Measurements from ENCODE around the gene LRRC3. TPM values are rescaled to one million over a fixed set of nuclear protein-coding genes. Genes with fewer than 3 reads are reported as not detected.
"Not testable (repeated sequence)": the region's sequence is repeated elsewhere in the genome, so short reads cannot be mapped to it uniquely, and the experiment has no call there.

The LRRC3 gene
- total RNA-seq = 2.2 and 2.3 TPM in 2 replicates

- Mint-ChIP-seq H3K4me1 (ENCODE audit: low read depth) (peaks cover 3% of the 10 kb centered on the region), H3K4me3 (ENCODE audit: low read depth) (peak within 1 kb of the TSS; percentile 76), H3K36me3 (ENCODE audit: low read depth) (no peaks in the 10 kb centered on the region), H3K9me3 (peaks cover 30% of the 10 kb centered on the region), H3K27me3 (ENCODE audit: low read depth) (peaks cover 13% of the 10 kb centered on the region), H3K27ac (no peak within 1 kb of the TSS)
- intact Hi-C loops (cut with micrococcal nuclease) = loop anchor here (1.0 kb wide), 1 partner anchor 27 kb away; no protein-coding TSS in a partner anchor
- DNase-seq (ENCODE audit: low spot score) = peak; percentile 68
Measured at GRCh38 chr21:44454747-44455523, at the start of gene LRRC3. LRRC3 (plus strand) TSS chr21:44455510; CDS start chr21:44456645, 1,135 bp downstream.

- Mint-ChIP-seq H3K4me3 (ENCODE audit: low read depth) (no peak overlapping the region), H3K27ac (no peak overlapping the region), H3K27me3 (ENCODE audit: low read depth) (no peaks in the 10 kb centered on the region), H3K36me3 (ENCODE audit: low read depth) (peaks cover 32% of the 10 kb centered on the region), H3K4me1 (ENCODE audit: low read depth) (no peaks in the 10 kb centered on the region), H3K9me3 (peaks cover 21% of the 10 kb centered on the region)
- intact Hi-C loops (cut with micrococcal nuclease) = no loop called here
- no peak for DNase-seq (ENCODE audit: low spot score)
Measured at GRCh38 chr21:44405948-44406872, 49.1 kb upstream of the LRRC3 start.

- intact Hi-C loops (cut with micrococcal nuclease) = no loop called here
- Mint-ChIP-seq H3K4me3 (ENCODE audit: low read depth) (no peak overlapping the region), H3K36me3 (ENCODE audit: low read depth) (peaks cover 32% of the 10 kb centered on the region), H3K27me3 (ENCODE audit: low read depth) (no peaks in the 10 kb centered on the region), H3K9me3 (peaks cover 21% of the 10 kb centered on the region), H3K4me1 (ENCODE audit: low read depth) (no peaks in the 10 kb centered on the region), H3K27ac (peak overlapping the region; percentile 63)
- DNase-seq (ENCODE audit: low spot score) = no peak
Measured at GRCh38 chr21:44406953-44407352, 48.4 kb upstream of the LRRC3 start.

- peaks cover 32% of the 10 kb centered on the region for H3K36me3 Mint-ChIP-seq (ENCODE audit: low read depth)
Measured at GRCh38 chr21:44407493-44407892, 47.8 kb upstream of the LRRC3 start.

GRCh38 chr21:44408226-44408625, 47.1 kb upstream of the LRRC3 start:
- no peak overlapping the region for H3K27ac Mint-ChIP-seq
- no peaks in the 10 kb centered on the region for H3K27me3 Mint-ChIP-seq (ENCODE audit: low read depth)
- DNase-seq (ENCODE audit: low spot score) = no peak
- peaks cover 32% of the 10 kb centered on the region for H3K36me3 Mint-ChIP-seq (ENCODE audit: low read depth)
- no peaks in the 10 kb centered on the region for H3K4me1 Mint-ChIP-seq (ENCODE audit: low read depth)
- peaks cover 21% of the 10 kb centered on the region for H3K9me3 Mint-ChIP-seq
- H3K4me3 Mint-ChIP-seq (ENCODE audit: low read depth) = no peak overlapping the region
- intact Hi-C loops (cut with micrococcal nuclease) = no loop called here

More at GRCh38 chr21:44407493-44407892, 47.8 kb upstream of the LRRC3 start:
- Mint-ChIP-seq H3K27me3 (ENCODE audit: low read depth) (no peaks in the 10 kb centered on the region), H3K9me3 (peaks cover 21% of the 10 kb centered on the region), H3K4me1 (ENCODE audit: low read depth) (no peaks in the 10 kb centered on the region), H3K27ac (no peak overlapping the region), H3K4me3 (ENCODE audit: low read depth) (no peak overlapping the region)
- DNase-seq (ENCODE audit: low spot score) = no peak
- intact Hi-C loops (cut with micrococcal nuclease) = no loop called here

GRCh38 chr21:44413566-44414290, 41.6 kb upstream of the LRRC3 start:
- DNase-seq (ENCODE audit: low spot score) = no peak
- no peak overlapping the region for H3K27ac Mint-ChIP-seq
- intact Hi-C loops (cut with micrococcal nuclease) = no loop called here

GRCh38 chr21:44414291-44415072, 40.8 kb upstream of the LRRC3 start:
- Mint-ChIP-seq H3K27ac (no peak overlapping the region), H3K4me1 (ENCODE audit: low read depth) (no peaks in the 10 kb centered on the region), H3K9me3 (peaks cover 5% of the 10 kb centered on the region), H3K4me3 (ENCODE audit: low read depth) (no peak overlapping the region), H3K27me3 (ENCODE audit: low read depth) (no peaks in the 10 kb centered on the region), H3K36me3 (ENCODE audit: low read depth) (peaks cover 23% of the 10 kb centered on the region)
- no peak for DNase-seq (ENCODE audit: low spot score)
- intact Hi-C loops (cut with micrococcal nuclease) = no loop called here

More at GRCh38 chr21:44413566-44414290, 41.6 kb upstream of the LRRC3 start:
- no peaks in the 10 kb centered on the region for H3K4me1 Mint-ChIP-seq (ENCODE audit: low read depth)
- H3K9me3 Mint-ChIP-seq = peaks cover 7% of the 10 kb centered on the region
- no peak overlapping the region for H3K4me3 Mint-ChIP-seq (ENCODE audit: low read depth)
- peaks cover 23% of the 10 kb centered on the region for H3K36me3 Mint-ChIP-seq (ENCODE audit: low read depth)
- no peaks in the 10 kb centered on the region for H3K27me3 Mint-ChIP-seq (ENCODE audit: low read depth)

- H3K4me1 Mint-ChIP-seq (ENCODE audit: low read depth) = no peaks in the 10 kb centered on the region
- H3K4me3 Mint-ChIP-seq (ENCODE audit: low read depth) = no peak overlapping the region
- peaks cover 10% of the 10 kb centered on the region for H3K9me3 Mint-ChIP-seq
- H3K27me3 Mint-ChIP-seq (ENCODE audit: low read depth) = no peaks in the 10 kb centered on the region
- DNase-seq (ENCODE audit: low spot score) = no peak
- H3K36me3 Mint-ChIP-seq (ENCODE audit: low read depth) = peaks cover 20% of the 10 kb centered on the region
- no peak overlapping the region for H3K27ac Mint-ChIP-seq
- intact Hi-C loops (cut with micrococcal nuclease) = no loop called here
Measured at GRCh38 chr21:44415073-44416025, 40.0 kb upstream of the LRRC3 start.

GRCh38 chr21:44416193-44416592, 39.1 kb upstream of the LRRC3 start:
- intact Hi-C loops (cut with micrococcal nuclease) = no loop called here

GRCh38 chr21:44417621-44418107, 37.6 kb upstream of the LRRC3 start:
- DNase-seq (ENCODE audit: low spot score); H3K4me3 Mint-ChIP-seq (ENCODE audit: low read depth); H3K4me1 Mint-ChIP-seq (ENCODE audit: low read depth); H3K27ac Mint-ChIP-seq; intact Hi-C loops (cut with micrococcal nuclease); H3K27me3 Mint-ChIP-seq (ENCODE audit: low read depth): not testable (repeated sequence)
- peaks cover 10% of the 10 kb centered on the region for H3K9me3 Mint-ChIP-seq
- H3K36me3 Mint-ChIP-seq (ENCODE audit: low read depth) = peaks cover 20% of the 10 kb centered on the region

More at GRCh38 chr21:44416193-44416592, 39.1 kb upstream of the LRRC3 start:
- Mint-ChIP-seq H3K27me3 (ENCODE audit: low read depth) (no peaks in the 10 kb centered on the region), H3K4me3 (ENCODE audit: low read depth) (no peak overlapping the region), H3K27ac (no peak overlapping the region), H3K36me3 (ENCODE audit: low read depth) (peaks cover 20% of the 10 kb centered on the region), H3K4me1 (ENCODE audit: low read depth) (no peaks in the 10 kb centered on the region), H3K9me3 (peaks cover 10% of the 10 kb centered on the region)
- no peak for DNase-seq (ENCODE audit: low spot score)

Measured in activated T-helper 2 cell treated with anti-CD3 and anti-CD28 coated beads, Interferon-gamma antibody, Interleukin-2, Interleukin-4, amounts not matched to agents 10 μg/mL and 5 μg/mL and 100 μg/mL, durations not matched to agents 14 hours and 24 hours and 36 hours (primary cell).